HG03039 (cell line): ENCODE measurements around the gene PRDM9.
"Not testable (repeated sequence)": the region's sequence is repeated elsewhere in the genome, so short reads cannot be mapped to it uniquely, and the experiment has no call there.

ENCODE experiments used
- ATAC-seq: cut with Tn5 transposase; IDR thresholded peaks from one replicate; pipeline ENCODE4 v1.9.1; 2021; ENCODE audit warnings: mild to moderate bottlenecking, moderate library complexity; ENCODE audit not compliant: unreplicated experiment

Gene PRDM9

GRCh38 chr5:23507278-23507685 lies at the start of gene PRDM9:
TSS of gene PRDM9 (plus strand) at chr5:23507609. CDS start at chr5:23509034, 1,425 bp downstream.
- no peak for ATAC-seq

- ATAC-seq, result no peak
These were observed 49.6 kb upstream of the PRDM9 start for GRCh38 chr5:23457780-23458179.

- ATAC-seq, result no peak
These were observed 48.2 kb upstream of the PRDM9 start for GRCh38 chr5:23459214-23459613.

- no peak for ATAC-seq
These were observed 45.8 kb upstream of the PRDM9 start for GRCh38 chr5:23461576-23461975.

GRCh38 chr5:23466401-23466912 lies 41.0 kb upstream of the PRDM9 start:
- ATAC-seq, result no peak

GRCh38 chr5:23468658-23469057 lies 38.8 kb upstream of the PRDM9 start:
- ATAC-seq, result no peak

GRCh38 chr5:23473915-23474314 lies 33.5 kb upstream of the PRDM9 start:
- ATAC-seq, result no peak

GRCh38 chr5:23474315-23474714 lies 33.1 kb upstream of the PRDM9 start:
- ATAC-seq, result no peak

GRCh38 chr5:23476580-23476979 lies 30.8 kb upstream of the PRDM9 start:
- ATAC-seq, result no peak

GRCh38 chr5:23482642-23483041 lies 24.8 kb upstream of the PRDM9 start:
- ATAC-seq, result no peak

- no peak for ATAC-seq
These were observed 24.3 kb upstream of the PRDM9 start for GRCh38 chr5:23483090-23483489.

- no peak for ATAC-seq
These were observed 23.3 kb upstream of the PRDM9 start for GRCh38 chr5:23484096-23484495.

- ATAC-seq, result not testable (repeated sequence)
These were observed 21.2 kb upstream of the PRDM9 start for GRCh38 chr5:23486227-23486626.

- no peak for ATAC-seq
These were observed 16.4 kb upstream of the PRDM9 start for GRCh38 chr5:23490993-23491392.

- no peak for ATAC-seq
These were observed 12.9 kb upstream of the PRDM9 start for GRCh38 chr5:23494558-23494957.

- ATAC-seq, result no peak
These were observed 10.8 kb upstream of the PRDM9 start for GRCh38 chr5:23496576-23496975.

- ATAC-seq, result no peak
These were observed 826 bp upstream of the PRDM9 start for GRCh38 chr5:23506329-23507236.

GRCh38 chr5:23510434-23510833 lies 3.0 kb downstream of the PRDM9 start:
- ATAC-seq, result not testable (repeated sequence)

- no peak for ATAC-seq
These were observed 15.1 kb downstream of the PRDM9 start for GRCh38 chr5:23522553-23522952.

- ATAC-seq, result no peak
These were observed 15.6 kb downstream of the PRDM9 start for GRCh38 chr5:23523031-23523430.

GRCh38 chr5:23523998-23524397 lies 16.6 kb downstream of the PRDM9 start:
- no peak for ATAC-seq

GRCh38 chr5:23525751-23526150 lies 18.3 kb downstream of the PRDM9 start:
- no peak for ATAC-seq
